ENCODE measurements around the gene RIPK1. TPM values are rescaled to one million over a fixed set of nuclear protein-coding genes. Genes with fewer than 3 reads are reported as not detected.

RIPK1 gene
- total and polyA plus RNA-seq, 2 of the 8 experiments (the other 6 are each of a cell fraction or from before 2014, with no cell fraction given), result 5.9 to 22.9 TPM

DNA sequence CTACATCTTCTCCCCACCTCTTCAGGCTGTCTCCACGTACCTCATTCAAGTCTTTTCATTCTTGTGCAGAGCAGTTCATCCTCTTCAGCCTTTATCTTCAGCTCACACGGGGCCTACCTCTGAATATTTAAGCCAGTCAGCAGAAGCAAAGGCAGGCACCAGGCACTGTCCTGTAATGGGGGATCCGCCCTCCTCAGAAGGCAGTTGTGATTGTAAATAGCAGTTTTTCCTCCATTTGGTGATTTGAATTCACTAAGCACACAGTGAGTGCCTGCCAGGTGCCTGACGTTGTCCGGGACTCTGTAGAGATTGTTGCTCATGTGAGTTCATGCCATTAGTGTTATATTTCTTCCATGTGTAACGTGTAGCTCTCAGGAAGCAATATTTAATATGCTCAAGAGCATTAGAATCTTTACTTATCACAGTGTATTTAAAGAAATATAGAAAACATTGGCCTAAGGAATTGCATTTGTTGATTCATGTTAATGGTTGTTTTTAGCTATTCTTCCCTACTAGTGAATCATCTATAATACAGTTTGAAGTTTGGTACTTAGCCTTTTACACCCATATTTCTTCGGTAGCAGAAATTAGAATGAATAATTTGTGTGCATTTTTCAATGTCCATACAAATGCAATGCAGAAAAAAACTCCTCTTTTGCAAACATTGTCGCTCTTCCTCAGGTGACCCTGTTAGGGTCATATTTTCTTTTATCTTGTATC, 68.2 kb downstream of the RIPK1 start (continued):
- TF ChIP-seq, protein P1, sequence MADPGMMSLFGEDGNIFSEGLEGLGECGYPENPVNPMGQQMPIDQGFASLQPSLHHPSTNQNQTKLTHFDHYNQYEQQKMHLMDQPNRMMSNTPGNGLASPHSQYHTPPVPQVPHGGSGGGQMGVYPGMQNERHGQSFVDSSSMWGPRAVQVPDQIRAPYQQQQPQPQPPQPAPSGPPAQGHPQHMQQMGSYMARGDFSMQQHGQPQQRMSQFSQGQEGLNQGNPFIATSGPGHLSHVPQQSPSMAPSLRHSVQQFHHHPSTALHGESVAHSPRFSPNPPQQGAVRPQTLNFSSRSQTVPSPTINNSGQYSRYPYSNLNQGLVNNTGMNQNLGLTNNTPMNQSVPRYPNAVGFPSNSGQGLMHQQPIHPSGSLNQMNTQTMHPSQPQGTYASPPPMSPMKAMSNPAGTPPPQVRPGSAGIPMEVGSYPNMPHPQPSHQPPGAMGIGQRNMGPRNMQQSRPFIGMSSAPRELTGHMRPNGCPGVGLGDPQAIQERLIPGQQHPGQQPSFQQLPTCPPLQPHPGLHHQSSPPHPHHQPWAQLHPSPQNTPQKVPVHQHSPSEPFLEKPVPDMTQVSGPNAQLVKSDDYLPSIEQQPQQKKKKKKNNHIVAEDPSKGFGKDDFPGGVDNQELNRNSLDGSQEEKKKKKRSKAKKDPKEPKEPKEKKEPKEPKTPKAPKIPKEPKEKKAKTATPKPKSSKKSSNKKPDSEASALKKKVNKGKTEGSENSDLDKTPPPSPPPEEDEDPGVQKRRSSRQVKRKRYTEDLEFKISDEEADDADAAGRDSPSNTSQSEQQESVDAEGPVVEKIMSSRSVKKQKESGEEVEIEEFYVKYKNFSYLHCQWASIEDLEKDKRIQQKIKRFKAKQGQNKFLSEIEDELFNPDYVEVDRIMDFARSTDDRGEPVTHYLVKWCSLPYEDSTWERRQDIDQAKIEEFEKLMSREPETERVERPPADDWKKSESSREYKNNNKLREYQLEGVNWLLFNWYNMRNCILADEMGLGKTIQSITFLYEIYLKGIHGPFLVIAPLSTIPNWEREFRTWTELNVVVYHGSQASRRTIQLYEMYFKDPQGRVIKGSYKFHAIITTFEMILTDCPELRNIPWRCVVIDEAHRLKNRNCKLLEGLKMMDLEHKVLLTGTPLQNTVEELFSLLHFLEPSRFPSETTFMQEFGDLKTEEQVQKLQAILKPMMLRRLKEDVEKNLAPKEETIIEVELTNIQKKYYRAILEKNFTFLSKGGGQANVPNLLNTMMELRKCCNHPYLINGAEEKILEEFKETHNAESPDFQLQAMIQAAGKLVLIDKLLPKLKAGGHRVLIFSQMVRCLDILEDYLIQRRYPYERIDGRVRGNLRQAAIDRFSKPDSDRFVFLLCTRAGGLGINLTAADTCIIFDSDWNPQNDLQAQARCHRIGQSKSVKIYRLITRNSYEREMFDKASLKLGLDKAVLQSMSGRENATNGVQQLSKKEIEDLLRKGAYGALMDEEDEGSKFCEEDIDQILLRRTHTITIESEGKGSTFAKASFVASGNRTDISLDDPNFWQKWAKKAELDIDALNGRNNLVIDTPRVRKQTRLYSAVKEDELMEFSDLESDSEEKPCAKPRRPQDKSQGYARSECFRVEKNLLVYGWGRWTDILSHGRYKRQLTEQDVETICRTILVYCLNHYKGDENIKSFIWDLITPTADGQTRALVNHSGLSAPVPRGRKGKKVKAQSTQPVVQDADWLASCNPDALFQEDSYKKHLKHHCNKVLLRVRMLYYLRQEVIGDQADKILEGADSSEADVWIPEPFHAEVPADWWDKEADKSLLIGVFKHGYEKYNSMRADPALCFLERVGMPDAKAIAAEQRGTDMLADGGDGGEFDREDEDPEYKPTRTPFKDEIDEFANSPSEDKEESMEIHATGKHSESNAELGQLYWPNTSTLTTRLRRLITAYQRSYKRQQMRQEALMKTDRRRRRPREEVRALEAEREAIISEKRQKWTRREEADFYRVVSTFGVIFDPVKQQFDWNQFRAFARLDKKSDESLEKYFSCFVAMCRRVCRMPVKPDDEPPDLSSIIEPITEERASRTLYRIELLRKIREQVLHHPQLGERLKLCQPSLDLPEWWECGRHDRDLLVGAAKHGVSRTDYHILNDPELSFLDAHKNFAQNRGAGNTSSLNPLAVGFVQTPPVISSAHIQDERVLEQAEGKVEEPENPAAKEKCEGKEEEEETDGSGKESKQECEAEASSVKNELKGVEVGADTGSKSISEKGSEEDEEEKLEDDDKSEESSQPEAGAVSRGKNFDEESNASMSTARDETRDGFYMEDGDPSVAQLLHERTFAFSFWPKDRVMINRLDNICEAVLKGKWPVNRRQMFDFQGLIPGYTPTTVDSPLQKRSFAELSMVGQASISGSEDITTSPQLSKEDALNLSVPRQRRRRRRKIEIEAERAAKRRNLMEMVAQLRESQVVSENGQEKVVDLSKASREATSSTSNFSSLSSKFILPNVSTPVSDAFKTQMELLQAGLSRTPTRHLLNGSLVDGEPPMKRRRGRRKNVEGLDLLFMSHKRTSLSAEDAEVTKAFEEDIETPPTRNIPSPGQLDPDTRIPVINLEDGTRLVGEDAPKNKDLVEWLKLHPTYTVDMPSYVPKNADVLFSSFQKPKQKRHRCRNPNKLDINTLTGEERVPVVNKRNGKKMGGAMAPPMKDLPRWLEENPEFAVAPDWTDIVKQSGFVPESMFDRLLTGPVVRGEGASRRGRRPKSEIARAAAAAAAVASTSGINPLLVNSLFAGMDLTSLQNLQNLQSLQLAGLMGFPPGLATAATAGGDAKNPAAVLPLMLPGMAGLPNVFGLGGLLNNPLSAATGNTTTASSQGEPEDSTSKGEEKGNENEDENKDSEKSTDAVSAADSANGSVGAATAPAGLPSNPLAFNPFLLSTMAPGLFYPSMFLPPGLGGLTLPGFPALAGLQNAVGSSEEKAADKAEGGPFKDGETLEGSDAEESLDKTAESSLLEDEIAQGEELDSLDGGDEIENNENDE (IDR thresholded peaks at IDR 0.05; ENCODE audit: insufficient replicate concordance, low read length), result no peak
- no peak for TF ChIP-seq POLR2A (IDR thresholded peaks at IDR 0.05; ENCODE audit: control extremely low read depth in 1 of 2, low read depth in 2 of 2, low read length in 2 of 2)
- no peak for TF ChIP-seq SRF (IDR thresholded peaks at IDR 0.05; ENCODE audit: low read depth, low read length)
- no peak for TF ChIP-seq KDM1A (IDR thresholded peaks at IDR 0.05; ENCODE audit: borderline replicate concordance, low read length)
- TF ChIP-seq EGR1 (IDR thresholded peaks at IDR 0.05; ENCODE audit: borderline replicate concordance, low read depth, low read length), result no peak
- TF ChIP-seq PHF8 (conservative IDR thresholded peaks at IDR 0.05; ENCODE audit: low read depth, low read length), result no peak
- no peak for TF ChIP-seq BRCA1 (IDR thresholded peaks at IDR 0.05; ENCODE audit: low read depth, low read length)
- no peak for TF ChIP-seq SP4 (IDR thresholded peaks at IDR 0.05; ENCODE audit: low read length)
- TF ChIP-seq TAF1 (IDR thresholded peaks at IDR 0.05; ENCODE audit: low read depth, low read length), result no peak
- no peak for TF ChIP-seq RBBP5 (IDR thresholded peaks at IDR 0.05; ENCODE audit: borderline replicate concordance, low read depth, low read length)
- no peak for TF ChIP-seq YY1 (IDR thresholded peaks at IDR 0.05; ENCODE audit: low read depth, low read length)
